Natural killer cell (primary cell): Measurements from ENCODE around the gene UROC1. TPM values are rescaled to one million over a fixed set of nuclear protein-coding genes. Genes with fewer than 3 reads are reported as not detected.
A peak's percentile ranks its signal among the peaks of the same experiment; 100 is the strongest.

ENCODE experiments used
- ATAC-seq, 3 donors: fragments of 150-1000 bp in 2 of 3; fragments of 200-7000 bp in 1 of 3; cut with Tn5 transposase; 1 replicate in 1 of 3; 2 replicates in 2 of 3; pipeline ENCODE4 v1.10.0; 2021; ENCODE audit warnings: mild to moderate bottlenecking in 2 of 3, moderate library complexity in 2 of 3
- DNase-seq, 2 donors: peaks; one replicate each; pipeline versions ENCODE4 v3.0.0 to v3.0.0-alpha.2; 2013 to 2021; ENCODE audit warnings: mixed read lengths in 1 of 2
- H3K27ac ChIP-seq: one replicate; pipeline ENCODE4 v1.5.1; 2013; ENCODE audit warnings: mild to moderate bottlenecking, low read length
- H3K27me3 ChIP-seq: one replicate; pipeline ENCODE4 v1.6.1; 2013; ENCODE audit warnings: low read length; ENCODE audit not compliant: control insufficient read depth, insufficient read depth
- H3K36me3 ChIP-seq: one replicate; pipeline ENCODE4 v1.6.1; 2013; ENCODE audit warnings: low read length; ENCODE audit not compliant: control insufficient read depth, insufficient read depth
- H3K4me1 ChIP-seq: one replicate; pipeline ENCODE4 v1.6.1; 2013; ENCODE audit warnings: low read length; ENCODE audit not compliant: control insufficient read depth, insufficient read depth
- H3K4me3 ChIP-seq: one replicate; pipeline ENCODE4 v1.5.1; 2013; ENCODE audit warnings: low read length
- H3K9me3 ChIP-seq: one replicate; pipeline ENCODE4 v1.6.1; 2013; ENCODE audit warnings: low read length; ENCODE audit not compliant: control insufficient read depth, insufficient read depth
- H3K27ac Mint-ChIP-seq, 2 donors: one replicate each; pipeline ENCODE4 v1.8.0; 2022; ENCODE audit warnings: mild to moderate bottlenecking in 2 of 2, mixed read lengths in 2 of 2, moderate library complexity in 1 of 2
- H3K27me3 Mint-ChIP-seq, 2 donors: one replicate each; pipeline ENCODE4 v1.8.0; 2022; ENCODE audit warnings: low read depth in 2 of 2, mixed read lengths in 2 of 2
- H3K36me3 Mint-ChIP-seq: one replicate; pipeline ENCODE4 v1.8.0; 2022; ENCODE audit warnings: mixed read lengths
- H3K4me1 Mint-ChIP-seq, 2 donors: one replicate each; pipeline ENCODE4 v1.8.0; 2022; ENCODE audit warnings: mixed read lengths in 2 of 2
- H3K4me3 Mint-ChIP-seq: one replicate; pipeline ENCODE4 v1.8.0; 2022; ENCODE audit warnings: mild to moderate bottlenecking, moderate library complexity, mixed read lengths
- H3K9me3 Mint-ChIP-seq, 2 donors: one replicate each; pipeline ENCODE4 v1.8.0; 2022; ENCODE audit warnings: mixed read lengths in 2 of 2
- CTCF ChIP-seq: fragments of 200-600 bp; IDR thresholded peaks from one replicate; pipeline ENCODE4 v1.8.0; 2022; ENCODE audit warnings: antibody characterized with exemption
- WGBS: methylation state at CpG from one replicate; pipeline ENCODE4 v1.1.7; 2013; ENCODE audit warnings: missing lambda C conversion rate; ENCODE audit not compliant: insufficient coverage; 5-methylcytosine and 5-hydroxymethylcytosine counted together
- intact Hi-C: fragments of 100-400 bp; cut with micrococcal nuclease; formaldehyde crosslinking; loops from one replicate; pipeline ENCODE4 v1.14.2; 2022
- total RNA-seq, 4 donors: library from RNA; stranded (reverse); fragments of 120-200 nt in 1 of 4; gene quantifications; one replicate each; pipeline versions ENCODE4 v1.2.3 to v1.2.4, GENCODE V29; 2013 to 2022

The UROC1 gene
- total RNA-seq, 3 donors from 2014 or later (not counting 1 experiment from before 2014, with no cell fraction given) = not detected

DNA sequence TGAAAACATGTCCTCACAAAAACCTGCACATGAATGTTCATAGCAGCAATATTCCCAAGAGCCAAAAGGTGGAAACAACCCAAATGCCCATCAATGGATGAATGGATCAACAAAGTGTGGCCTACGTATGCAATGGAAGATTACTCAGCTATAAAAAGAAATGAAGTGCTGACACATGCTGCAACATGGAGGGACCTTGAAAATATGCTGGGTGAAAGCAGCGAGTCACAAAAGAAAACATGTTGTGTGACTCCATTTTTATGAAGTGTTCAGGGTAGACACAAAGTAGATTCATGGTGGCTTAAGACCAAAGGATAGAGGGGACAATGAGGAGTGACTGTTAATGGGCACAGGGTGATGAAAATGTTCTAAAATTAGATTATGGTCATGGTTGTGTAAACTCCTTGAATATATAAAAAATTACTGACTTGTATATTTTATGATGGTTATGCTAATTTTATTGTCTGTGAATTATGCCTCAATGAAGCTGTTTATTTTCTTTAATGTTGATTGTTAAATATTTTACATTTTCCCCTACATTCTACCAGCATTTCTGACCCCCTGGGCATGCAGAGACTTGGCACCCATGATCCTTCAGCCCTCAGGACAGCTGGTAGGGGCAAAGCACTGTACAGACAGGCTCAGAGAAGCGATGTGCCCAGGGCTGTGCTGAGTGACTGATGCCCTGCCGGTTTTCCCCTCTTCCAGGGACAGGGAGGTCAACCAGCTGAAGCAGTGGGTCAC lies 85.0 kb downstream of the UROC1 start:
- H3K36me3 Mint-ChIP-seq = no peaks in the 10 kb centered on the region
- WGBS = 93% methylated on average over 4 of the region's 4 CpGs
- intact Hi-C loops = no loop called here
- H3K4me3 ChIP-seq = no peak overlapping the region
- H3K27ac Mint-ChIP-seq = peak overlapping the region in 1 of 2 donors; percentile 25
- H3K4me1 ChIP-seq = no peaks in the 10 kb centered on the region
- peaks cover 10% of the 10 kb centered on the region for H3K36me3 ChIP-seq
- H3K27me3 Mint-ChIP-seq = no peaks in the 10 kb centered on the region
- no peak for ATAC-seq
- H3K4me3 Mint-ChIP-seq = no peak overlapping the region
- TF ChIP-seq CTCF = no peak
- H3K27me3 ChIP-seq = no peaks in the 10 kb centered on the region
- no peak for DNase-seq
- H3K9me3 ChIP-seq = no peaks in the 10 kb centered on the region
- no peaks in the 10 kb centered on the region for H3K9me3 Mint-ChIP-seq
- H3K4me1 Mint-ChIP-seq = no peaks in the 10 kb centered on the region
- no peak overlapping the region for H3K27ac ChIP-seq

Other genes with a start within 250 kb of the UROC1 start
- gene KLF15, start 160.4 kb downstream of the UROC1 start, total RNA-seq = under 1 TPM; 0.23 to 0.38 (median 0.36) TPM
- gene CFAP100, start 122.9 kb downstream of the UROC1 start, total RNA-seq = not detected
- 10 to 100 TPM; 56.1 to 70.2 (median 68.4) TPM for gene ZXDC, start 41.9 kb downstream of the UROC1 start, total RNA-seq
- under 1 TPM in 2 of 3 donors, not detected in 1; 0.19 to 0.20 TPM for gene CHST13, start 6.4 kb upstream of the UROC1 start, total RNA-seq
- not detected for gene C3orf22, start 41.2 kb upstream of the UROC1 start, total RNA-seq
- gene TXNRD3, start 137.4 kb upstream of the UROC1 start, total RNA-seq = 1 to 10 TPM in 1 of 3 donors, under 1 TPM in 2; 0.77 to 1.1 (median 0.80) TPM
- 1 to 10 TPM; 5.3 to 9.9 (median 8.3) TPM for gene CHCHD6, start 186.5 kb upstream of the UROC1 start, total RNA-seq